Lung microvascular endothelial cell (primary cell): ENCODE data around the gene PRKD1. TPM values are rescaled to one million over a fixed set of nuclear protein-coding genes. Genes with fewer than 3 reads are reported as not detected.

Experiments
- DNase-seq, 2 donors: peaks; one replicate each; pipeline versions ENCODE4 v3.0.0 to v3.0.0-alpha.2; 2010; ENCODE audit warnings: low read depth in 2 of 2
- total RNA-seq: library from RNA; depleted of rRNA; stranded (reverse); fragments of >200 nt; gene quantifications from 2 replicates; pipeline ENCODE4 v1.2.1, GENCODE V29; 2014

Gene PRKD1
- total RNA-seq, result 6.3 and 8.5 TPM in 2 replicates

DNA sequence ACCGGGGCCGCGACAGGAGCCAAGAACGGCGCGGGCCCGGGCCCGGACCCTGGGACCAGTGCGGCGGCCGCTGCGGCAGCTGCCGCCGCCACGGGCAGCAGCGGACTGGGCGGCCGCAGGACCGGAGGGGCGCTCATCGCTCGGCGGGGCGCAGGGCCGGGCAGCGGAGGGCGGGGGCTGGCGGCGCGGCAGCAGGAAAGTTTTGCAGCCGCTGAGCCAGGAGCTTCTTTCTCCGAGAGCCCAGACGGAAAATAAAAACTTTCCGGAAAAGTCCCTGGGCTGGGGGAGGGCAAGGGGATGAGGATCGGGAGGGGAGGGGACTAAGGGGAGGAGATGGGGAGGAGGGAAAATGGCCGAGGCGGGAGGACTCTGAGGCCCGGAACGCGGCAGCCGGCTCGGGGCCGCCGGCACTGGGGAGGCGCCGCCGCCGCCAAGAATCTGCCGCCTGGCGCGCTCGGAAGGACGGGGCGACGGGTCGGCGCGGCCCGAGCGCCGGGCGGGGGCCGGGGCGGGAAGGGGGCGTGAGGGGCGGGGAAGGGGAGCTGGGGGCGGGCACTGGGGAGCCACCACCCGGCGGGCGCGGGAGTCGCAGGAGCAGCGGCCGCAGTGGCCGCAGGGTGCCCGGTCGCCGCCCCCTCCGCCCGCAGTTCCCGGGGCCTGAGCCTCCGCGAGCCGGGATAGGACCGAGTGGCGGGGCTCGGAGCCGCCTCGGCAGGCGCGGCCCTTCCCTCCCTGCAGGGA is at the start of gene PRKD1:
PRKD1 (minus strand) TSS at position 472 of the 741 bp plus-strand sequence.
- peak; percentile 65 to 68 for DNase-seq

DNA sequence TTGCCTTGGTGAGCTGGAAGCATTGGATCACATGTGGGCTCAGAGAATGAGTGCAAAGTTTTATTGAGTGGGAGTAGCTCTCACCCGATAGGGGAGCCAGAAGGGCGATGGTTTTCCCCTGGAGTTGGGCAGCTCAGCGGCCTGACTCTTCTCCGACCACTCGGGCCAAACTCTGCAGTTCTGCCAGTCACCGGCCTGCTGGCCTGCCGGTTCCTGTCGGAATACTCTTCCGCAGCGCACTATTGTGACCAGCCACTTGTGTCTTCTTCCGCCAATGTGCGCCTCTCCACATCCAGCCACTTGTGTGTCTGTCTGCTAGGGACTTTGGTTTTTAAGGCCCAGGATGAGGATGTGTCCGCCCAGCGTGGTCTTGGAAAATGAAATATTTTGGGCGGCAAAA is 43.5 kb upstream of the PRKD1 start:
- no peak for DNase-seq

DNA sequence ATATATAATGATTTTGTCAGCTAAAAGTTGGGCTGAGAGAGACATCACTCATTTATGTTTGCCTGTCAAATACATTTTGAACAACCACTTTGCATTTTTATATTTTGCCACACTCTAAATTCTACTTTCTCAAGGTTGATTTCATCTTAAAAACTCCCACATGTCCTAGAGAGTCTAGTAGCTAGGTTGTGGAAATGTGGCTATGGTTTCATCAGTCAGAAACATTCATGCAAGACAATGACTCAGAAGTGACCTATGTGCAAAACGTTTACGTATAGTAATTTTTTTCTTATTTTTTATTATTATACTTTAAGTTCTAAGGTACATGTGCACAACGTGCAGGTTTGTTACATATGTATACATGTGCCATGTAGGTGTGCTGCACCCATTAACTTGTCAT is 27.4 kb upstream of the PRKD1 start:
- DNase-seq, result no peak

DNA sequence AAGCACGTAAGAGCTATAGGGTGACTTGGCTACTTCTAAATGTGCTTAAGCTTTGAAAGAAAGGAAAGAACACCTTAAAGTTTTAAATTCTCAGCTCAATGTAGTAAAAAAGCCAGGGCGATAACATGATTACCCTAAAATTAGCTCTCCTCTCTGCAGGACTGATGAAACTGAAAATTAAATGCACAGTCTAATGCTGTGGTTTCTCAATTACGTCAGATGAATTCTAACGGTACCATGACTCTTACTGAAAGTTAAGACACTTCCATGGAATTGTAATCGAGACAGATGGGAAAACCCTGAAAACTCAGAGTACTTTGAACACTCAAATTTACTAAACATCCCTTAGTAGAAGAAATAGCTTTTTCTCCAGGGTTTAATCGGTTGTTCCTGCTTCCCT is 25.9 kb upstream of the PRKD1 start:
- no peak for DNase-seq

DNA sequence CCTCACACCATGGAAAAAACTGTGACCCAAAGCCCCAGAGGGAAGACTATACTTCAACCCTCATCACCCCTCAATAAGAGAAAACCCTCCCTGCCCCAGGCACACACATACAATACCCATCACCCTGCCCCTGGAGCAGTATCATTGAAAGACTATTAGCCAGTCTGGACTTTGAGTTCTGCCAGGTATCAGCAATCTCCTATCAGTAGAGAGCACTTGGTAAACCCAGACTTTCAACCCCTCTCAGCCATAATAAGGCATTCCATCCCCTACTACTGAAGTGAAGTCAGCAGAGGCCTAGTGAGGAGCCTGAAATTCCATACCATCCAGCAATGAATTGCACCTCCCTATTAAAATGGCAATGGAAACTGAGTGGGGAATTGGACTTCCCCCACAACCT is 16.4 kb upstream of the PRKD1 start:
- DNase-seq, result no peak

DNA sequence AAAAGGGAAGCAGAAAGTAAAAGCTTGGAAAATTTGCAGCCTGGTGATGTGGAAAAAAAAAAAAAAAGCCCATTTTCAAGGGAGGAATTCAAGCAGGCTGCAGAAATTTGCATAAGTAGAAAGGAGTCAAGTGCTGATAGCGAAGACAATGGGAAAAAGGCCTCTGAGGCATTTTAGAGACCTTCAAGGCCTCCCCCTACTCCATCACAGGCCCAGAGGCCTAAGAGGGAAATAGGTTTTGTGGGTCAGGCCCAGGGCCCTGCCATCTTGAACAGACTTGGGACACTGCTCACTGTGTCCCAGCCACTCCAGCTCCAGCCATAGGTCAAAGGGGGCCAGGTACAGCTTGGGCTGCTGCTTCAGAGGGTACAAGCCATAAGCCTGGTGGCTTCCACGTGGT is 13.8 kb upstream of the PRKD1 start:
- no peak for DNase-seq

DNA sequence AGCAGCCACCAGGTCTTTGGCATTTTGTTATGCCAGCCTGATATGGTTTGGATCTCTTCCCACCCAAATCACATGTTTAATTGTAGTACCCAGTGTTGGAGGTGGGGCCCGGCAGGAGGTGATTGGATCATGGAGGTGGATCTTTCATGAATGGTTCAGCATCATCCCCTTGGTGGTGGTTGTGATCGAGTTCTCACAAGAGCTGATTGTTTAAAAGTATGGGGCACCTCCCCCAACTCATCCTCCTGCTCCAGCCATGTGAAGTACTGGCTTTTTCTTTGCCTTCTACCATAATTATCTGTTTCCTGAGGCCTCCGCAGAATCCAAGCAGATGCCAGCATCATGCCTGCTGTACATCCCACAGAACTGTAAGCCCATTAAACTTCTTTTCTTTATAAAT is 12.8 kb upstream of the PRKD1 start:
- DNase-seq, result no peak

DNA sequence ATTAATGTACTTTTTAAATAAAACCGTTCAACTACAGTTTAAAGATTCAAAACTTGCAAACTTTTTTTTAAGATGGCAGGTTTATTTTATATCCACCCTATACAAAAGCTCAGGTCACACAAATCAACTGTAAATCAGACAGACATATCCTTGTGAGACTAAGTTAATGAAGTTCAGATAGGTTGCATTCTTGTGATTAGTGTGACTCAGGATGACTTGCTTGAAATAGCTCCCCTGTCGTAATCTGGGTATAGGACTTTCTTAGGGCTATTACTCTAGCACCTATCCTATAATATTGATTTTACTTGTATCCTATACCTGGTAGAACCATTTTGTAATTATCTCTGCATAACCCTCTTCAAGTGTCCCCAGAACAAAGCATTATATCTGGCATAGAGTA is 9.5 kb upstream of the PRKD1 start:
- no peak for DNase-seq

DNA sequence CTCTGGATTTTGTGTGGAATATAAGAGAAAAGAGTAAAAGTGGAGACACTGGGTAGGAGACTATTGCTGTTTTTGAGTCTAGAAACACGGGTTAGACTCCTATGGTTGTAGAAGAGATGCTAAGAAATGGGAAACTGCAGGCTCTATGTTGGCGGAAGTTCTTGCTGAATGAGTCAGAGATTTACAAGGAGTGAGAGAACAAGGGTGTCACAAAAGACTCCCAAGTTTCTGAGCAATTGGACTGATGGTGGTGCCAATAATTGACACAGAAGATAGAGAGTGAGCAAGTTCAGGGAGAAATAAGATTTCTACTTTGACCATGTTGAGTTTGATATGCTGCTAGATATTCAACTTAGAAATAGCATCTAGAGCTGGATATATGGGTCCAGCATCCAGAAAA is 2.6 kb upstream of the PRKD1 start:
- peak in 1 of 2 donors; percentile 37 for DNase-seq

DNA sequence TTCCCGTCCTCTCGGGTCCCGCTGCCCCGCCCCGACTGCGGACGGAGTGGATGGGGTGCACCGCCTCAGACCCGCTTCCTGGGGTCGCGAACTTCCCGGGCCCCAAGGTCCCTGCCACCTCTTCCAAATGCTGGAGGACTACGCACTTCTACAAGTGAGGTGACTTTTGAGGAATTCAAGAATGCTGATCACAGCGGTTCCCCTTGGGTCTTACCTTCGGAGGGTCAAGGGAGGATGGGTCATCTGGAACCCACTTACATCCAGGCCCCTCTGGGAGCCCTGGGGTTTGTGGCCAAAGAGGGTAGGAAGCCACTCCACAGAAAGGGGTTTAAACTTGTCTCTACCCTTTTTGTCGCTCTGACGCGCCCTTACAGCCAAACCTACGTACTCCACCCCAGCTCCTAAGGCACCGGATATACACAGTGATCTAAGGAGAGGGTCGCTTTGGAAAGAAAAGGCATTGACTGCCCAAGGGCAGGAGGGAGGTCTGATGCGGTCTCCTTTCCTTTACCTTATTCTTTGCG is 532 bp upstream of the PRKD1 start:
- DNase-seq, result no peak

DNA sequence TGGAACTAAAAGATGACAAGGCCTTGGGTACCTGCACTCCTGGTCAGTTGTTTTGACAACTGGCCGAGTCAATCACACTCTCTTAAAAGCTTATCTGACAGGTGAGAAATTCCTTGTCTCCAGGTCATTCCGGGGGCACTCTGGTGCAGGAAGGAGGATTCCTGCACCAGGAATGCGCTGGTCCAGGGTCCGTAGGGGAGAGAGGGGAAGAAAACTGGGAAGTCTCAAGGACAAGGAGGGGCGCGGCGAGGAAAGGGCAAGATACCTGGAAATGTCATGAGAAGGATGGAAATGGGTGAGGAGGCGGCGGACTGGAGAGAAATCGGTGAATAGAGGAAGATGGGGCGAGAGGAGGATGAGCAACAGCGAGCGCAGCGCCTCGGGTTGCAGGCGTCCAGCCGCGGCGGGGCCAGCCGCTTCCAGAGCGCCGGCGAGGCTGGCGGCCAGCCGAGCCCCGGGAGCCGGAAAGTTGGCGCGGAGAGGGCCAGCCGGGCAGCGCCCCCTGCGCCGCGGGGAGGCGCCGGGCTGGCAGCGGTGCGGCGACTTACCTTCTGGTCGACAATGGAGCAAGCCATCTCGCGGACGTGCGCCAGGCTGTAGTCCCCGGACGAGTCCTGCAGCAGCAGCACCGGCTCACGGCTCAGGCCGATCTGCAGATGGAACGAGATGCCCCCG is 809 bp downstream of the PRKD1 start:
- DNase-seq, result peak; percentile 61 to 76

DNA sequence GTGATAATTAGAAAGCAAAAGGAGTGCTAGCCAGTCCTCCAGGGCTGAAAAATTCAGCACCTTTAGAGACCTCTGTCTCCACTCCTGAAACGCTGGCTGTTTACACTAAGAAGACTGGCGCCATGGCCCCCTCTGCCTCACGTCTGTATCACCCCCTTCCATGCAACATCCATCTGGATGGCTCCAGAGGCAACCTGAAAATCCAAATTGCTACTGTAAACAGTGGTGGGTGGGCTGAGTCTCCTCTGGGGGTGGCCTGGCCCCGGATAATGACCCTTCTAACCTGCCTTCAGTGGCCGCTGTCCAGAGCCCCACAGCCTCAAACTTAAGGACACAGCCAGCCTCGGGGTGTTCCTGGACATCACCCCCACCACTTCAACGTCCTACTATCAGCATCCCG is 1.4 kb downstream of the PRKD1 start:
- DNase-seq, result peak in 1 of 2 donors; percentile 5

DNA sequence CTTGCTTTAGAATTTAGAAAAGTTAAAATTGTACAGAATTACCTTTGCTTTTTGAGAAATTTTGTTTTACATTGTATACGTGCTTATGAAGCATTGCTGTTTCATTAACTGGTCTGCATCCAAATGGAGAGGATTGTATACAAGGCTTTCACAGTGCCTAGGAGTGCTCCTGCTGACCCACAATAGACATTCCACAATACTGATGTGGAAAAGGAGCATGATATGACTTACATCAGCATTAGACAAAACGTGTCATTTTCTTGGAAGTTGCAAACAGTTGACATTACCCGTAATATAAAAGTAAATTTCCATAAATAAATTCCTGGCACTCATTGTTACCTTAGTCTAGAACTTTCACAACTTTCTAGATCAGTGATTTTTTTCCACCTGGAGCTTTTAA is 1.9 kb downstream of the PRKD1 start:
- DNase-seq, result no peak

DNA sequence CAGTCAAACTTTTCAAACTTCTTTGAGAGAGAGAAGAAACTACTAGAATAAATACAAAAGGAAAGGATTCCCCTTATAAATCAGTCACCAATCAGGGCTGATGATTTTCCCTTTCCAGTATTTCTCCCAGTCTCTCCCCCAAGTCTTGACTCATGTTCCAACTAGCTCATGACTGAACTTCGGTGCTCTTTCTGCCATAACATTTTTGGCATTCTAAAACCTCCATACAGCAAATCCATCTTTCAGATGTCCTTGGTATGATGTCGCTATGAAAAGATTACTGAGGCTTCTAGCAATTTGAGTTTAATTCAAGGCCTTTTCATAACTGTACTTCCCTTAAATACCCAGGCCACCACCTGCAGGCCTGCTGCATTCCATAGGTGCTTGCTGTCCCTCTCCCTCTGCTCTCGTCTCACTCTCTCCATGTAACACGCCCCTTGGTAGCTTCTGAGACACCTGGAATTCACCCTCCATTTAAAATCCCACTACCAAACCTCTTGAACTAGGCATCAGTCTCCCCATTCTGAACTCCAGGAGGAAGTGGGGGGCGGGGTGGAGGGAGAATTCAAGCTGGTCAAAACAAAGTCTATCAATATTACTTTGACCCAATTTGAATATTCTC is 2.4 kb downstream of the PRKD1 start:
- DNase-seq, result no peak

DNA sequence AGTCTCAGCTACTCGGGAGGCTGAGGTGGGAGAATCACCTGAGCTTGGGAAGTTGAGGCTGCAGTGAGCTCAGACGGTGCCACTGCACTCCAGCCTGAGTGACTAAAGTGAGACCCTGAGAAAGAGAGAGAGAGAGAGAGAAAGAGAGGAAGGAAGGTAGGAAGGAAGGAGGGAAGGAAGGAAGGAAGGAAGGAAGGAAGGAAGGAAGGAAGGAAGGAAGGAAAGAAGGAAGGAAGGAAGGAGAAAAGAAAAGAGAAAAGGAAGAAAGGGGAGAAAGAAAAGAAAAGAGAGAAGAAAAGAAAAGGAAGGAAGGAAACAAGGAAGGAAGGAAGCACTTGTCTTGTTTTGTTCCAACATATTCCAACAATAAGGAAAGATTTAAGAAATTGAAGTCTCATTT is 7.8 kb downstream of the PRKD1 start:
- DNase-seq, result no peak

DNA sequence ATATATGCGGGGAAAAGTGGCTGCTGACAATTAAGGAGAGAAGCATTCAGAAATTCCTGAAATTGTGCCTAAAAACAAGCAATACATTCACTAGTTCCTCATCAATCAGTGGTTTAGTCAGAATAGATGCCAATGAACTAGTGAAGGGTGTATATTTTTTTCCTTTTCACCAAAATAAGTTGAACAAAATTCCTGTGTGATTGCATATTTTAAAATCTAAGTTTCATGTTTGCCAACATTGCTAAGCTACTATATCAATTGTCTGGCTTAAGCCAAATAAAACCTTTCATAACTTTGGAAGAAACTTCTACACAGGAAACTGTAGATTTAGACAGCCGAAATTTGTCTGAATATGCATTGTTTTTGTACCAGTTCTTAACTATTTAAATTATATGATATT is 8.7 kb downstream of the PRKD1 start:
- DNase-seq, result no peak

DNA sequence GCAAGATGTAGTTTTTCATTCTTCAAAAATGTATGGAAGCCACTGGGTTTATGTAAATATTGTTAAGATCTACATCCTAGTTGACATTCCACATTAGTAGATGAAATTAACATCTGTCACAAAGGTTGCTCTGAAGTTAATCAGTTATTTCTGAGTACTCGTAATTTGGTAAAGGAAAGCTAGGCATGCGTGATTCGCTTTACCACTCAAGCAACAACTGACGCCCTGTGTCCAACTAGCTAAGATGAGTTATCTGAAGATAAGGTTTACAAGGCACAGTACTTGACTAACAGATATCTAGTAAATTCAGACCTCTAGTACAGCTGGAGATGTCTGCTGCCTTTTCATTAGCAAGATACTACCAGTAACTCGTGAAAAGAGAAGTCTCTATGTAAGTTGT is 14.1 kb downstream of the PRKD1 start:
- DNase-seq, result no peak

DNA sequence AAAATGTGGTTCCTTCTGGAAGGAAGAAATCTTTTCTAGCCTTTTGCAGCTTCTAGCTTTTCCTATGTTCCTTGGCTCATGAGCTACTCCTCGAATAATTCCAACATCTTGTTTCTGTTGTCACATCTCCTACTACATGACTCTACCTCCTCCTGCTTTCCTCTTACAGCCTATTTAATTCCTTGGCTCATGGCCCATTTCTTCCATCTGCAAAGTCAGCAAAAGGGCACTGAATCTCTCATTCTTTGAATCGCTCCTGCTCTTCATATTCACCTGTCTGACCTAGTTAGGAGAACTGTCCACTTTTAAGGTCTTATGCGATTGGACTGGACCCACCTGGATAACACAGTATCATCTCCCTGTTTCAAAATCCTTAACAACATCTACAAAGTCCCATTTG is 15.8 kb downstream of the PRKD1 start:
- DNase-seq, result no peak

DNA sequence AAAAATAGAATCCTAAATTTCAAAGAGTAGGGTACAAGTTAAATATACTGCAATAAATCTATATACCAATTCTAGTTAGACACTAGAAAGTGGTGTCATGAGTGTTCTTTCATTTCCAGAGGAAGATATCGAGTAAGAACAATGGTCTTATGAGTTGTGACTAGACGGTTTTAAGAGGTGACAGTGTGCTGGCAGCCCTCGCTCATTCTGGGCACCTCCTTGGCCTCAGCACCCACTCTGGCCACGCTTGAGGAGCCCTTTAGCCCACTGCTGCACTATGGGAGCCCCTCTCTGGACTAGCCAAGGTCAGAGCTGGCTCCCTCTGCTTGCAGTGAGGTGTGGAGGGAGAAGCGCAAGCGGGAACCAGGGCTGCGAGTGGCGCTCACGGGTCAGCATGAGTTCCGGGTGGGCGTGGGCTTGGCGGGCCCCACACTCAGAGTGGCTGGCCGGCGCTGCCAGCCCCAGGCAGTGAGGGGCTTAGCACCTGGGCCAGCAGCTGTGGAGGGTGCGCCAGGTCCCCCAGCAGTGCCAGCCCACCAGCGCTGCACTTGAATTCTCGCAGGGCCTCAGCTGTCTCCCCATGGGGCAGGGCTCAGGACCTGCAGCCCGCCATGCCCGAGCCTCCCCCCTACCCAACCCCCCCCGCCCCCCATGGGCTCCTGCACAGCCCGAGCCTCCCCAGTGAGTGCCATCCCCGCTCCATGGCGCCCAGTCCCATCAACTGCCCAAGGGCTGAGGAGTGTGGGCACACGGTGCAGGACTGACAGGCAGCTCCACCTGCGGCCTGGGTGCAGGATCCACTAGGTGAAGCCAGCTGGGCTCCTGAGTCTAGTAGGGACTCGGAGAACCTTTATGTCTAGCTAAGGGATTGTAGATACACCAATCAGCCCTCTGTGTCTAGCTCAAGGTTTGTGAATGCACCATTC is 18.7 kb downstream of the PRKD1 start:
- no peak for DNase-seq

DNA sequence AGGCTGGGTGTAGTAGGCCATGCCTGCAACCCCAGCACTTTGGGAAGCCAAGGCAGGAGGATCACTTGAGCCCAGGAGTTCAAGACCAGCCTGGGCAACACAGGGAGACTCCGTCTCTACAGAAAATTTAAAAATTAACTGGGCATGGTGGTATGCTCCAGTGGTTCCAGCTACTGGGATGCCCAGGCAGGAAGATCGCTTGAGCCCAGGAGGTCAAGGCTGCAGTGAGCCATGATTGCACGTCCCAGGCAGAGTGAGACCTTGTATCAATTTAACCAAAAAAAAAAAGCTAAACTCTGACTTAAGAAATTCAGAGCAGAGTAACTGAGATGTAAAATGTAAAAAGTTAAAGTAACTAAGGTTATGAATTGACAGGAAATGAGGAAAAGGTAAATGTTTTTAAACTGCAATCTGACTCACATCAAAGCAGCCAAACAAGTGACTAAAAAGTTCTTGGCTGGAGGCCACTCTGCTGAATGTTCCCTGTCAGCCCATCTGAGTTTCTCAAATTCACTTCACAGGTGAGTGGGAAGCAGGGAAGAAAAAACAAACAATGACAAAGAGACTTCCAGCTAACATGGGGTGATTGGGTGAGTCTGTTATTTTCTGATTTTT is 21.3 kb downstream of the PRKD1 start:
- DNase-seq, result peak; percentile 53 to 69

DNA sequence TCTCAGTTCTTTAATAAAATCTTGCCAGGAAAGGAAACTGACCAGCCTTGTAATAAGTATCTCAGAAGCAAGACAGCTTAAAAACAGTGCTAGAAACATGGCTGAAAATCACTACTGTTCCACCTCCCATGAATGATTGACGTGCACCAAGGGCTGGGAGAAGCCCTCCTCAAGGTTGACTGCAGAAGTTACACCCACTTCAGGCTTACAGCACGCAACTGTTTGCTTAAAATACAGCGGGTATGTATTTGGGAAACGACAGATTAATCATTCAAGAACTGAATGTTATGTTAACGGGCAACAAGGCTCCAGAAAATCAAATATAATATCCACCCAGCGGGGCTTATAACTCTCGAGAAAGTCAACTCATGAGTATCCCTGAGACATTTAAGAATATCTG is 22.1 kb downstream of the PRKD1 start:
- DNase-seq, result no peak
